ENCODE data around the gene PRR12. TPM values are rescaled to one million over a fixed set of nuclear protein-coding genes. Genes with fewer than 3 reads are reported as not detected.

PRR12 gene
- total and polyA plus RNA-seq, 2 donors (not counting 1 experiment from before 2014, with no cell fraction given), result 0.40 to 2.1 TPM

GRCh38 chr19:49651029-49651819 lies 60.2 kb downstream of the PRR12 start:
- no peak overlapping the region for H3K4me3 ChIP-seq (replicated peaks in 1 of 4; ENCODE audit: control extremely low read depth in 1 of 4, insufficient read depth in 1 of 4, low read depth in 3 of 4, low read length in 4 of 4)
- H2AFZ ChIP-seq (ENCODE audit: low read length), result no peak overlapping the region
- no peaks in the 10 kb centered on the region for H3K9me3 ChIP-seq (ENCODE audit: control insufficient read depth, insufficient read depth, low read depth, low read length)
- no peak overlapping the region for H3K4me2 ChIP-seq (ENCODE audit: extremely low read depth, insufficient read depth, low read length)
- no peak for TF ChIP-seq CTCF (conservative IDR thresholded peaks at IDR 0.05 in 1 of 2, IDR thresholded peaks at IDR 0.05 in 1 of 2; ENCODE audit: low read depth in 1 of 2, low read length in 2 of 2)
- H3K27me3 ChIP-seq (ENCODE audit: control insufficient read depth, insufficient read depth, low read length), result no peaks in the 10 kb centered on the region
- H3K79me2 ChIP-seq (ENCODE audit: control insufficient read depth, insufficient read depth, low read length), result peaks cover 17% of the 10 kb centered on the region
- no peaks in the 10 kb centered on the region for H3K4me1 ChIP-seq (ENCODE audit: control insufficient read depth, extremely low read depth, insufficient read depth, low read length)
- no peak for DNase-seq (ENCODE audit: low read depth in 2 of 2)
- H3K9ac ChIP-seq (ENCODE audit: insufficient read depth, low read length), result no peak overlapping the region
- no peak overlapping the region for H3K27ac ChIP-seq (ENCODE audit: insufficient read depth, low read length)
- H3K36me3 ChIP-seq (ENCODE audit: control insufficient read depth, insufficient read depth, low read length), result peaks cover 37% of the 10 kb centered on the region
- no peaks in the 10 kb centered on the region for H4K20me1 ChIP-seq (ENCODE audit: control insufficient read depth, extremely low read depth, insufficient read depth, low read length)

- Histone ChIP-seq H3K9ac (ENCODE audit: insufficient read depth, low read length) (no peak overlapping the region), H3K9me3 (ENCODE audit: control insufficient read depth, insufficient read depth, low read depth, low read length) (no peaks in the 10 kb centered on the region), H3K4me1 (ENCODE audit: control insufficient read depth, extremely low read depth, insufficient read depth, low read length) (no peaks in the 10 kb centered on the region), H4K20me1 (ENCODE audit: control insufficient read depth, extremely low read depth, insufficient read depth, low read length) (no peaks in the 10 kb centered on the region), H3K36me3 (ENCODE audit: control insufficient read depth, insufficient read depth, low read length) (peaks cover 41% of the 10 kb centered on the region), H2AFZ (ENCODE audit: low read length) (no peak overlapping the region), H3K4me3 (replicated peaks in 1 of 4; ENCODE audit: control extremely low read depth in 1 of 4, insufficient read depth in 1 of 4, low read depth in 3 of 4, low read length in 4 of 4) (no peak overlapping the region), H3K79me2 (ENCODE audit: control insufficient read depth, insufficient read depth, low read length) (peaks cover 12% of the 10 kb centered on the region), H3K27ac (ENCODE audit: insufficient read depth, low read length) (no peak overlapping the region), H3K27me3 (ENCODE audit: control insufficient read depth, insufficient read depth, low read length) (no peaks in the 10 kb centered on the region), H3K4me2 (ENCODE audit: extremely low read depth, insufficient read depth, low read length) (no peak overlapping the region)
- TF ChIP-seq EZH2 (IDR thresholded peaks at IDR 0.05; ENCODE audit: low read length, missing control alignments) (no peak), CTCF (conservative IDR thresholded peaks at IDR 0.05 in 1 of 2, IDR thresholded peaks at IDR 0.05 in 1 of 2; ENCODE audit: low read depth in 1 of 2, low read length in 2 of 2) (no peak)
- no peak for DNase-seq (ENCODE audit: low read depth in 2 of 2)
These were observed 61.0 kb downstream of the PRR12 start for GRCh38 chr19:49651820-49652550.

GRCh38 chr19:49652551-49653465 lies 61.8 kb downstream of the PRR12 start:
- H3K4me2 ChIP-seq (ENCODE audit: extremely low read depth, insufficient read depth, low read length), result no peak overlapping the region
- H3K4me3 ChIP-seq (replicated peaks in 1 of 4; ENCODE audit: control extremely low read depth in 1 of 4, insufficient read depth in 1 of 4, low read depth in 3 of 4, low read length in 4 of 4), result no peak overlapping the region
- no peaks in the 10 kb centered on the region for H3K9me3 ChIP-seq (ENCODE audit: control insufficient read depth, insufficient read depth, low read depth, low read length)
- TF ChIP-seq CTCF (conservative IDR thresholded peaks at IDR 0.05 in 1 of 2, IDR thresholded peaks at IDR 0.05 in 1 of 2; ENCODE audit: low read depth in 1 of 2, low read length in 2 of 2), result no peak
- peaks cover 48% of the 10 kb centered on the region for H3K36me3 ChIP-seq (ENCODE audit: control insufficient read depth, insufficient read depth, low read length)
- no peak overlapping the region for H3K27ac ChIP-seq (ENCODE audit: insufficient read depth, low read length)
- no peaks in the 10 kb centered on the region for H3K27me3 ChIP-seq (ENCODE audit: control insufficient read depth, insufficient read depth, low read length)
- no peaks in the 10 kb centered on the region for H3K4me1 ChIP-seq (ENCODE audit: control insufficient read depth, extremely low read depth, insufficient read depth, low read length)
- H2AFZ ChIP-seq (ENCODE audit: low read length), result no peak overlapping the region
- no peaks in the 10 kb centered on the region for H4K20me1 ChIP-seq (ENCODE audit: control insufficient read depth, extremely low read depth, insufficient read depth, low read length)
- no peak for DNase-seq (ENCODE audit: low read depth in 2 of 2)
- H3K9ac ChIP-seq (ENCODE audit: insufficient read depth, low read length), result no peak overlapping the region
- H3K79me2 ChIP-seq (ENCODE audit: control insufficient read depth, insufficient read depth, low read length), result peaks cover 7% of the 10 kb centered on the region
